ENCODE data around the gene MB21D2.
"Not testable (repeated sequence)": the region's sequence is repeated elsewhere in the genome, so short reads cannot be mapped to it uniquely, and the experiment has no call there.

MB21D2 gene

DNA sequence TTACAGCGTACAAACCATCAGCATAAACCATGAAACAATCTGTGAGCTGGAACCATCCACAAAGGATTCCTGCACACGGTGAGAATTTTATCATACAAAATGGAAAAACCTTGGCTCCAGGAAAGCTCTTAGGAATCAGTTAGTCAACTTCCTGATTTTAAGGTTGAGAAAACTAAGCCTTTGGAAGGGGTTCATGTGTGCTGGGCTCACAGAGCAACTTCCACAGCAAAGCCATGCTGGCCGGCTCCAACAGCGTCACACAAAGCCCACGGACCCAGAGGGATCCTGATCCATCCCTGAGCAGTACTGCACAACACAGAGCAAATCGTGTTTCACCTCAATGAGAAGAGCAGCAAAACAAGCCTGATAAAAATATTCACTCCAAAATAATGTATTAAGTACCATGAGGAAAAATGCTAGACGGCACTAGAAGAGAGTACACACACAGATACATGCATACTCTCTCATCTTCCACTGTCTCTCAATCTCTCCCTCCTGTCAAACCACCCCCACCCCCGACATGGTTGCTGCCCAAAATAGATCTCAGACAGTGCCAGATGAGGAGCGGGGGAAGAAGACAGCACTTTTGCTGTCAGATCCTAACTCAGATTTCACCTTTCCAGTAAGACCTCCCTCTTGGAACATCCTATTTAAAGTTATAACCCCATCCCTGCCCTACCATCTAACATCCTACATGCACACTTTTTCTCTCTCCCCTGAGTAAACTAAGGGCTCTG is 58.6 kb downstream of the MB21D2 start:
- intact Hi-C loops (cut with DNase I; ENCODE audit: low total_unique reads), result no loop called here
- DNase-seq, result no peak
- TF ChIP-seq, protein P1, sequence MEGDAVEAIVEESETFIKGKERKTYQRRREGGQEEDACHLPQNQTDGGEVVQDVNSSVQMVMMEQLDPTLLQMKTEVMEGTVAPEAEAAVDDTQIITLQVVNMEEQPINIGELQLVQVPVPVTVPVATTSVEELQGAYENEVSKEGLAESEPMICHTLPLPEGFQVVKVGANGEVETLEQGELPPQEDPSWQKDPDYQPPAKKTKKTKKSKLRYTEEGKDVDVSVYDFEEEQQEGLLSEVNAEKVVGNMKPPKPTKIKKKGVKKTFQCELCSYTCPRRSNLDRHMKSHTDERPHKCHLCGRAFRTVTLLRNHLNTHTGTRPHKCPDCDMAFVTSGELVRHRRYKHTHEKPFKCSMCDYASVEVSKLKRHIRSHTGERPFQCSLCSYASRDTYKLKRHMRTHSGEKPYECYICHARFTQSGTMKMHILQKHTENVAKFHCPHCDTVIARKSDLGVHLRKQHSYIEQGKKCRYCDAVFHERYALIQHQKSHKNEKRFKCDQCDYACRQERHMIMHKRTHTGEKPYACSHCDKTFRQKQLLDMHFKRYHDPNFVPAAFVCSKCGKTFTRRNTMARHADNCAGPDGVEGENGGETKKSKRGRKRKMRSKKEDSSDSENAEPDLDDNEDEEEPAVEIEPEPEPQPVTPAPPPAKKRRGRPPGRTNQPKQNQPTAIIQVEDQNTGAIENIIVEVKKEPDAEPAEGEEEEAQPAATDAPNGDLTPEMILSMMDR (IDR thresholded peaks at IDR 0.05), result no peak

DNA sequence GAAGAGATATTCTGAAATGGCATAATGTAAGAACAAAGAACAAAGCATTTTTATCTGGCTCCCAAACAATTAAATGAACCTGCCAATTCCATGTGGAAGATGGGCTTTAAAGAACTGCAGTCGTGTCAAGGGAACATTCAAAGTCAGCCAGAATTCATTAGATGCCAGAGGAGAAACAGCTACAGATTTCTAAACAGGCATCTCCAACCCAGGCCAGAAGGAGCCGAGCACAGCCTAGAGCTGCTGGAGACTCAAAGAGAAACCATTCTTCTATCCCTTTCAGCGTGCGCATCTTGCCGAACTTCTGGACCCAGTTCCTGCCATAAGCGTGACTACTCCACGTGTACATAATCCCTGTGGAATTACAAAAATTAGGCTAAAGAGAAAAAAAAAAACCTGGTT is 60.4 kb downstream of the MB21D2 start:
- intact Hi-C loops (cut with DNase I; ENCODE audit: low total_unique reads), result no loop called here
- H3K27me3 ChIP-seq, result no peaks in the 10 kb centered on the region
- H3K27ac ChIP-seq, result no peak overlapping the region
- no peak for DNase-seq
- H3K4me3 ChIP-seq, result no peak overlapping the region
- no peaks in the 10 kb centered on the region for H3K36me3 ChIP-seq
- no peaks in the 10 kb centered on the region for H3K9me3 ChIP-seq
- peaks cover under 1 to 10% (median 2%) of the 10 kb centered on the region in 4 donors for H3K4me1 ChIP-seq
- TF ChIP-seq, protein P1 (IDR thresholded peaks at IDR 0.05), result no peak

More for the DNA sequence above, 58.6 kb downstream of the MB21D2 start:
- no peaks in the 10 kb centered on the region for H3K27me3 ChIP-seq
- no peaks in the 10 kb centered on the region for H3K36me3 ChIP-seq
- H3K27ac ChIP-seq, result no peak overlapping the region
- H3K9me3 ChIP-seq, result no peaks in the 10 kb centered on the region
- H3K4me1 ChIP-seq, result peaks cover 0 to 9% (median 0%) of the 10 kb centered on the region in 4 donors
- no peak overlapping the region for H3K4me3 ChIP-seq

DNA sequence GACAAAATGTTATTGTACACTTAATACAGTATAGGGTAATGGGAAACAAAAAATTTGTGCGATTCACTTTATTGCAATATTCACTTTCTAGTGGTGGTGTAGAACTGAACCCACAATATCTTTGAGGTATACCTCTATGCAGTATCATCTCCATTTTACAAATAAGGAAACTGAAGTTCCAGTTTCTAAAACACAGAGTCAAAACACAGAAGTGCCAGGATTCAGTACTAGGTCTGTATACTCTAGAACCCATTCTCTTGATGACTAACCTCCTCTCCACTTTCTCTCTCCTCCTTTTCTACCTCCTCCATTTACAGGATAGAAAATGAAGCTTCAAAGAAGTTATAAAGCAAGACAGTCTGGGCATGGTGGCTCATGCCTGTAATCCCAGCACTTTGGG is 62.2 kb downstream of the MB21D2 start:
- intact Hi-C loops (cut with DNase I; ENCODE audit: low total_unique reads), result no loop called here
- H3K4me3 ChIP-seq, result no peak overlapping the region
- TF ChIP-seq, protein P1 (IDR thresholded peaks at IDR 0.05), result no peak
- H3K9me3 ChIP-seq, result no peaks in the 10 kb centered on the region
- no peak overlapping the region for H3K27ac ChIP-seq
- no peaks in the 10 kb centered on the region for H3K36me3 ChIP-seq
- no peak for DNase-seq
- peaks cover 4 to 20% (median 8%) of the 10 kb centered on the region in 4 donors for H3K4me1 ChIP-seq
- H3K27me3 ChIP-seq, result no peaks in the 10 kb centered on the region

DNA sequence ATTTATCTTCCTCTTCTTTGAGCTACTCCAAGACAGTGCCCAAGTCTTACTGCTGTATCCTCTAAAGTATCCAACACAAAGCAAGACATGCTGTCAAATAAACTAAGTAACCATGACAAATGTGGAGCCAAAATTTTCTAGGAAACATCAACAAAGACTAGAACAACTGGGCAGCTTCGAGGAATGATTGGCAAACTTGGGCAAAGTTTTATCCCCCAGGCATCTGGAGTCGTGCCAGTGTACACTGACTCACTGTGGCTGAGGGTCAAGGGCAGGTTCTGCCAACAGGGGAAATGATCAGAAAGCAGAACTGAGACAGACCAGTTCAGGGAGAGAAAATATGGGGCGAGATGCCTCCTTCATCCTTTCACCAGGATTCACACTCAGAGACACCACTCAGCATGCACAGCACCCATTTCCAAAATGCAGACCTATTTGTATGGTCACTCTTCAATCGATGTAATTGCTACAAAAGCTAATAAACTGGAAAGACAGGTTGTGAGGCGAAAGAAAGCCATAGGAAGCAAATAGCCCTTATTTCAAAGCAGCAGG is 65.8 kb downstream of the MB21D2 start:
- Histone ChIP-seq H3K36me3 (no peaks in the 10 kb centered on the region), H3K4me3 (no peak overlapping the region), H3K9me3 (no peaks in the 10 kb centered on the region), H3K4me1 (peaks cover 4 to 29% (median 11%) of the 10 kb centered on the region in 4 donors), H3K27me3 (no peaks in the 10 kb centered on the region), H3K27ac (no peak overlapping the region)
- intact Hi-C loops (cut with DNase I; ENCODE audit: low total_unique reads), result no loop called here
- DNase-seq, result peak; percentile 71 to 76
- TF ChIP-seq, protein P1 (IDR thresholded peaks at IDR 0.05), result no peak

DNA sequence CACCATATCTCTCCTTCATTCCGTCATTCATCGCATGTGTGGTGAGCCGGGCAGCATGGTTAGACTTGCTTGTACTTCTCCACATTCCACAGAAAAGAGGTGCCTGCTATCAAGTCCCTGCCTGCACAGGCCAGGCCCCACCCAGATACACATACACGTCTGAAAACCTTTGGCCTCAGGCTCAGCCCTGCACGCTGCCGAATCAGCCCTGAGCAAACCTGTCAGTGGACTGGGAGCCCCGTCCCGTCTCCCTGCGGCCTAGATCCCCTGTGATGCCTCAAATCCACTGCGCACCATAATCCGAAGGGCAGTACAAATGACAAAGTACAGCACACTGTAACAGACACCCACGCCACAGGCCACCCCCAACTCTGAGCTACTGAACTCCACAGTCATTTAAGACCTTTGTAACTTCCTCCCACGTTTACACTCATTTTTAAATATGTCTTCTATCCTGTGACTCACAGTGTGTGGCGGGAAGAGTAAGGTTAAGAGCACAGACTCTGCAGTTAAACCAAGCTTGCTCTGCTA is 67.1 kb downstream of the MB21D2 start:
- no peaks in the 10 kb centered on the region for H3K36me3 ChIP-seq
- H3K9me3 ChIP-seq, result no peaks in the 10 kb centered on the region
- TF ChIP-seq, protein P1 (IDR thresholded peaks at IDR 0.05), result no peak
- H3K27me3 ChIP-seq, result no peaks in the 10 kb centered on the region
- H3K4me1 ChIP-seq, result peaks cover 4 to 29% (median 11%) of the 10 kb centered on the region in 4 donors
- no peak overlapping the region for H3K4me3 ChIP-seq
- H3K27ac ChIP-seq, result no peak overlapping the region
- intact Hi-C loops (cut with DNase I; ENCODE audit: low total_unique reads), result no loop called here
- DNase-seq, result no peak

DNA sequence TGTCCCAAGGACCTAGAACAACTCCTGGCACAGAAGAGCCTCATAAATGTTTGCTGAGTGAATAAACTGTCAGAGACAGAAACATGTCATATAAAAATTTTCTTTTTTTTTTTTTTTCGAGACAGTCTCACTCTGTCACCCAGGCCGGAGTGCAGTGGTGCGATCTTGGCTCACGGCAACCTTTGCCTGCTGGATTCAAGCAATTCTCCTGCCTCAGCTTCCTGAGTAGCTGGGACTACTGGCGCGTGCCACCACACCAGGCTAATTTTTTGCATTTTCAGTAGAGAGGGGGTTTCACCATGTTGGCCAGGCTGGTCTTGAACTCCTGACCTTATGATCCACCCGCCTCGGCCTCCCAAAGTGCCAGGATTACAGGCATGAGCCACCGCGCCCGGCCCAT is 67.8 kb downstream of the MB21D2 start:
- DNase-seq; H3K27me3 ChIP-seq; intact Hi-C loops (cut with DNase I; ENCODE audit: low total_unique reads); H3K4me3 ChIP-seq; H3K27ac ChIP-seq; H3K36me3 ChIP-seq; H3K9me3 ChIP-seq: not testable (repeated sequence)
- H3K4me1 ChIP-seq, result peaks cover 4 to 29% (median 11%) of the 10 kb centered on the region in 4 donors

Measured in tibial artery (tissue), 4 donors.